Hepatocyte (in vitro differentiated cells): ENCODE measurements around the gene GUCY2D. TPM values are rescaled to one million over a fixed set of nuclear protein-coding genes. Genes with fewer than 3 reads are reported as not detected.
"Not testable (repeated sequence)": the region's sequence is repeated elsewhere in the genome, so short reads cannot be mapped to it uniquely, and the experiment has no call there.

Experiments
- DNase-seq: peaks from one replicate; pipeline ENCODE4 v3.0.0-alpha.2; 2016; ENCODE audit warnings: low spot score
- H2AFZ ChIP-seq: fragments of 200-600 bp; sonication (generic); 2 replicates; pipeline ENCODE4 v1.6.0; 2016; ENCODE audit warnings: antibody characterized with exemption, mild to moderate bottlenecking
- H3K27ac ChIP-seq: fragments of 200-600 bp; sonication (generic); 2 replicates; pipeline ENCODE4 v1.5.1; 2016; ENCODE audit warnings: mild to moderate bottlenecking
- H3K27me3 ChIP-seq: fragments of 200-600 bp; sonication (generic); 2 replicates; pipeline ENCODE4 v1.6.1; 2016
- H3K36me3 ChIP-seq: fragments of 200-600 bp; sonication (generic); replicated peaks from 2 replicates; pipeline ENCODE4 v1.5.1; 2016; ENCODE audit warnings: low read depth; ENCODE audit not compliant: insufficient read depth
- H3K4me1 ChIP-seq: fragments of 200-600 bp; sonication (generic); 2 replicates; pipeline ENCODE4 v1.5.1; 2016; ENCODE audit warnings: mild to moderate bottlenecking, moderate library complexity; ENCODE audit not compliant: insufficient read depth
- H3K4me2 ChIP-seq: fragments of 200-600 bp; sonication (generic); 2 replicates; pipeline ENCODE4 v1.6.0; 2016
- H3K4me3 ChIP-seq: fragments of 200-600 bp; sonication (generic); 2 replicates; pipeline ENCODE4 v1.5.1; 2016; ENCODE audit warnings: mild to moderate bottlenecking
- H3K79me2 ChIP-seq: fragments of 200-600 bp; sonication (generic); 2 replicates; pipeline ENCODE4 v1.6.0; 2017; ENCODE audit warnings: mild to moderate bottlenecking
- H3K9me2 ChIP-seq: fragments of 200-600 bp; sonication (generic); replicated peaks from 2 replicates; pipeline ENCODE4 v1.6.0; 2017; ENCODE audit warnings: mild to moderate bottlenecking; ENCODE audit not compliant: insufficient read depth
- H3K9me3 ChIP-seq: fragments of 200-600 bp; sonication (generic); 2 replicates; pipeline ENCODE4 v1.5.1; 2016; ENCODE audit warnings: low read depth, mild to moderate bottlenecking
- H4K20me1 ChIP-seq: fragments of 200-600 bp; sonication (generic); 2 replicates; pipeline ENCODE4 v1.6.0; 2016; ENCODE audit warnings: mild to moderate bottlenecking; ENCODE audit not compliant: insufficient read depth, poor library complexity, severe bottlenecking
- CTCF ChIP-seq: fragments of 200-600 bp; sonication (generic); IDR thresholded peaks from 2 replicates; pipeline ENCODE4 v1.5.1; 2016; ENCODE audit warnings: antibody characterized with exemption, mild to moderate bottlenecking; ENCODE audit not compliant: poor library complexity
- EZH2 ChIP-seq: fragments of 200-600 bp; sonication (generic); IDR thresholded peaks from 2 replicates; pipeline ENCODE4 v1.6.1; 2016; ENCODE audit warnings: antibody characterized with exemption, mild to moderate bottlenecking, borderline replicate concordance
- EZH2phosphoT487 ChIP-seq: fragments of 200-600 bp; sonication (generic); IDR thresholded peaks from one replicate; pipeline ENCODE4 v1.6.1; 2018; ENCODE audit warnings: antibody characterized with exemption, mild to moderate bottlenecking, low read depth, moderate library complexity; ENCODE audit not compliant: unreplicated experiment, severe bottlenecking
- WGBS: methylation state at CpG from one replicate; pipeline ENCODE4 v1.1.6; 2016; ENCODE audit warnings: low lambda C conversion rate; ENCODE audit errors: missing lambda C conversion rate; 5-methylcytosine and 5-hydroxymethylcytosine counted together
- polyA plus RNA-seq: library from polyadenylated mRNA; unstranded; fragments of >200 nt; fragmentation: Nextera tagmentation; extraction: Ambion mirVana; gene quantifications from 2 replicates; pipeline ENCODE4 v1.2.1, GENCODE V29; 2016
- total RNA-seq: library from RNA; depleted of rRNA; stranded (reverse); fragments of >200 nt; gene quantifications from 2 replicates; pipeline ENCODE4 v1.2.3, GENCODE V29; 2014

GUCY2D gene
- total RNA-seq (not detected in 2 replicates), polyA plus RNA-seq (1.6 and 1.9 TPM in 2 replicates)

DNA sequence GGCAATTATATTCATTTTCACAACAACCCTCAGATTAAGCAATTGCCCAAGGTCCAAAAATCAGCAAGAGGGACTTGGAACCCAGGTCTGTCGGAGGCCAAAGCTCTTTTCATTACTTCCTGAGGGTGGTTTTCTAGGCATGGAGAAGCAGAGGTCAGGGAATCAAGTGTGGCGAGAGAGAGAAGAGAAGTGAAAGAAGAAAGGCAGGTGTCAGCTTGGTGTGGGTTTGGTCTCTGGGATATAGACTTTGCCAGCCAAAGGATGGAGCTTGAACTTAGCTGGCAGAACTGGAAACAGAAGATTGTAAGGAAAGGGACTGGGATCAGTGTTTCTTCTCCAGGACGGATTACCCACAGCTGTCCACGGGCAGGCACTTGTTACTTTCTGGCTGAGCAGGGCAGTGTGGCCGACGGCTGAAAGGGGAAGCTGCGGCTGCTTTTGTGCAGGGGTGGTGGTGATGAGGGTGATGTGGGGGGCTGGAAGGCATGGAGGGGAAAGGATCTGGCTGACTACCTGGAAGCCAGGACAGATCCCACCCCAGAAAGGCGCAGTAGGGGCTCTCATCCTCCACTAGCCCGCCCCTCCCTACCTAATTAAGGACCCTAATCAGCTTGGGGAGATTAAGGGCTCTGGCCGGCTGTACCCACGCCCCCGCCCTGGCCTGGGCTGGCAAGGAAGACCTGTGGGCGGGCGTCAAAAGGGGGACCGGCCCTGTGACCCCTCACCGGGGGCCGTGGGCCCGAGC is at the start of gene GUCY2D:
GUCY2D (plus strand) TSS at position 640 of the 745 bp plus-strand sequence. CDS start 433 bp downstream, outside the sequence.
- peak within 1 kb of the TSS; percentile 35 for H2AFZ ChIP-seq
- H3K79me2 ChIP-seq, result no peaks in the 10 kb centered on the region
- no peaks in the 10 kb centered on the region for H3K9me3 ChIP-seq
- H3K27ac ChIP-seq, result no peak within 1 kb of the TSS
- H3K4me3 ChIP-seq, result no peak within 1 kb of the TSS
- H4K20me1 ChIP-seq, result no peaks in the 10 kb centered on the region
- no peaks in the 10 kb centered on the region for H3K9me2 ChIP-seq
- H3K4me2 ChIP-seq, result peak within 1 kb of the TSS; percentile 82
- peaks cover 65% of the 10 kb centered on the region for H3K27me3 ChIP-seq
- peaks cover 9% of the 10 kb centered on the region for H3K4me1 ChIP-seq
- H3K36me3 ChIP-seq, result no peaks in the 10 kb centered on the region
- no peak for DNase-seq
- TF ChIP-seq EZH2phosphoT487 (no peak), CTCF (no peak), EZH2 (no peak)
- WGBS, result 28% methylated on average over 17 of the region's 18 CpGs

- H3K9me3 ChIP-seq, H4K20me1 ChIP-seq, H3K4me3 ChIP-seq, H3K4me2 ChIP-seq, DNase-seq, H3K36me3 ChIP-seq, H3K79me2 ChIP-seq, H3K9me2 ChIP-seq, H3K27me3 ChIP-seq, H3K4me1 ChIP-seq, H2AFZ ChIP-seq, H3K27ac ChIP-seq: not testable (repeated sequence)
- 95% methylated on average over 13 of the region's 13 CpGs for WGBS
Measured at GRCh38 chr17:7953266-7953665, 49.1 kb upstream of the GUCY2D start.

- Histone ChIP-seq H3K36me3 (no peaks in the 10 kb centered on the region), H4K20me1 (no peaks in the 10 kb centered on the region), H3K79me2 (no peaks in the 10 kb centered on the region), H3K9me2 (no peaks in the 10 kb centered on the region), H3K4me3 (no peak overlapping the region), H3K27ac (peak overlapping the region; percentile 56), H3K27me3 (no peaks in the 10 kb centered on the region), H3K4me1 (no peaks in the 10 kb centered on the region), H3K9me3 (no peaks in the 10 kb centered on the region), H3K4me2 (no peak overlapping the region), H2AFZ (no peak overlapping the region)
- WGBS, result 75% methylated on average over 13 of the region's 13 CpGs
- no peak for TF ChIP-seq CTCF
- no peak for TF ChIP-seq EZH2phosphoT487
- TF ChIP-seq EZH2, result no peak
- DNase-seq, result peak; percentile 23
Measured at GRCh38 chr17:7955414-7956227, 46.8 kb upstream of the GUCY2D start.

- TF ChIP-seq EZH2phosphoT487, result no peak
- no peak for TF ChIP-seq CTCF
- no peak for TF ChIP-seq EZH2
- H3K27ac ChIP-seq, result peak overlapping the region; percentile 56
- WGBS, result 75% methylated on average over 11 of the region's 11 CpGs
- no peak overlapping the region for H3K4me3 ChIP-seq
- H3K4me1 ChIP-seq, result no peaks in the 10 kb centered on the region
- H2AFZ ChIP-seq, result no peak overlapping the region
- DNase-seq, result peak; percentile 77
- no peaks in the 10 kb centered on the region for H3K27me3 ChIP-seq
- no peaks in the 10 kb centered on the region for H4K20me1 ChIP-seq
- no peak overlapping the region for H3K4me2 ChIP-seq
- H3K9me2 ChIP-seq, result no peaks in the 10 kb centered on the region
- H3K36me3 ChIP-seq, result no peaks in the 10 kb centered on the region
- H3K9me3 ChIP-seq, result no peaks in the 10 kb centered on the region
- H3K79me2 ChIP-seq, result no peaks in the 10 kb centered on the region
Measured at GRCh38 chr17:7956228-7956965, 46.0 kb upstream of the GUCY2D start.
